Measurements from ENCODE around the gene SPDYE5.

The SPDYE5 gene

DNA sequence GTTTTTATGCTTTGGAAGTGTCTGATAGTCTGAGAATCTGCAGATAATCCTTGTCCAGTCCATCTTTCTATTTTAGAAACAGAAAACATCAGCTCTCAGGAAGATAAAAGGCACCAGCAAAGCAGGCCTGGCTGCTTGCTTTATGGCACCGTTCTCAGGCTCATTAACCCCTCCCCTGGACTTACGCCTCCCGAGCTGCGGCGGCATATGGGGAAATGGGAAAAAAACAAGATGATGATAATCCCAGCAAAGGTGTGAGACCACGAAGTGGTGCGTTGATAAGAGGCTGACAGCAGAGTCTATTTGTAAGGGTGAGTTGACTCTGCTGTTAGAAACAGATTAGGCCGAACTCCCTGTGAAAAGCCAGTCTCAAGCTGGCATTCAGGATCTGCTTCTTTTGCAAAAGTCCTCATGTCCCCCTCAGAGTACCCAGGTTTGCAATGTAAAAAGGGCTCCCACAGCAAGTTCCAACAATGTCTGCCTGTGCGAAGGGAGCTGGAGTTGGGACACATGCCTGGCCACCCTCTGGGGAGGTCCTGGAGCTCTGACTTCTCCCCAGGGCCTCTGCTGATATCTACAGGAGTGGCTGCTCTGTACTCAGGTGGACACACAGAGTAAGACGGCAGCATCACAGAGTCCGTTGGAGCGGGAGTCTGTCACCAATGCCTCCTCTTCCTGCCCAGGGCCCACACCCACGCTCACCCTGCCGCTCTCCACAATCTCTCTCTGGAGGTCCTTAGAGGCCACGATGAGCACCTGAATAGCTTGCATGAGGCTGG lies 54.3 kb downstream of the SPDYE5 start:
- DNase-seq = no peak

All from activated naive CD4-positive, alpha-beta T cell treated with anti-CD3 and anti-CD28 coated beads, Interleukin-2, amount 50 U/mL, for 16 hours (primary cell).